HEK293 (cell line): ENCODE results near the gene HLA-C.
A peak's percentile ranks its signal among the peaks of the same experiment; 100 is the strongest.

Experiments used
- GLIS2 ChIP-seq: fragments of 450-650 bp; formaldehyde crosslinking; IDR thresholded peaks from 2 replicates; pipeline ENCODE4 v1.5.1; 2016; ENCODE audit warnings: missing biosample characterization, missing genetic modification characterization
- KLF1 ChIP-seq: fragments of 450-650 bp; formaldehyde crosslinking; IDR thresholded peaks from 2 replicates; pipeline ENCODE4 v1.5.1; 2016; ENCODE audit warnings: missing biosample characterization, missing genetic modification characterization
- KLF16 ChIP-seq: fragments of 450-650 bp; formaldehyde crosslinking; IDR thresholded peaks from 2 replicates; pipeline ENCODE4 v1.5.1; 2017; ENCODE audit warnings: missing biosample characterization, missing genetic modification characterization
- PRDM10 ChIP-seq: fragments of 450-650 bp; formaldehyde crosslinking; IDR thresholded peaks from 2 replicates; pipeline ENCODE4 v1.5.1; 2016; ENCODE audit warnings: missing biosample characterization, missing genetic modification characterization
- ZBTB10 ChIP-seq: fragments of 450-650 bp; formaldehyde crosslinking; IDR thresholded peaks from 2 replicates; pipeline ENCODE4 v1.5.1; 2016; ENCODE audit warnings: missing biosample characterization, missing genetic modification characterization
- ZFP41 ChIP-seq: fragments of 450-650 bp; formaldehyde crosslinking; IDR thresholded peaks from 2 replicates; pipeline ENCODE4 v1.5.1; 2016; ENCODE audit warnings: missing biosample characterization, missing genetic modification characterization, borderline replicate concordance
- ZFP69B ChIP-seq: fragments of 450-650 bp; formaldehyde crosslinking; IDR thresholded peaks from 2 replicates; pipeline ENCODE4 v1.5.1; 2016; ENCODE audit warnings: missing biosample characterization, missing genetic modification characterization
- ZNF174 ChIP-seq: fragments of 450-650 bp; formaldehyde crosslinking; IDR thresholded peaks from 2 replicates; pipeline ENCODE4 v1.5.0; 2017; ENCODE audit warnings: missing biosample characterization, mild to moderate bottlenecking, missing genetic modification characterization
- ZNF214 ChIP-seq: fragments of 450-650 bp; formaldehyde crosslinking; IDR thresholded peaks from 2 replicates; pipeline ENCODE4 v1.5.1; 2017; ENCODE audit warnings: missing biosample characterization, mild to moderate bottlenecking, missing genetic modification characterization, borderline replicate concordance
- ZNF292 ChIP-seq: fragments of 450-650 bp; formaldehyde crosslinking; IDR thresholded peaks from 2 replicates; pipeline ENCODE4 v1.5.1; 2016; ENCODE audit warnings: low read depth, missing biosample characterization, missing genetic modification characterization, borderline replicate concordance
- ZNF366 ChIP-seq: fragments of 450-650 bp; formaldehyde crosslinking; conservative IDR thresholded peaks from 2 replicates; pipeline ENCODE4 v1.5.1; 2016; ENCODE audit warnings: missing biosample characterization, missing genetic modification characterization
- ZNF488 ChIP-seq: fragments of 450-650 bp; formaldehyde crosslinking; IDR thresholded peaks from 2 replicates; pipeline ENCODE4 v1.5.1; 2016; ENCODE audit warnings: missing biosample characterization, missing genetic modification characterization
- ZNF501 ChIP-seq: fragments of 450-650 bp; formaldehyde crosslinking; IDR thresholded peaks from 2 replicates; pipeline ENCODE4 v1.5.1; 2016; ENCODE audit warnings: missing biosample characterization, missing genetic modification characterization
- ZNF544 ChIP-seq: fragments of 450-650 bp; formaldehyde crosslinking; IDR thresholded peaks from 2 replicates; pipeline ENCODE4 v1.5.0; 2017; ENCODE audit warnings: missing biosample characterization, missing genetic modification characterization
- ZNF571 ChIP-seq: fragments of 450-650 bp; formaldehyde crosslinking; IDR thresholded peaks from 2 replicates; pipeline ENCODE4 v1.5.0; 2017; ENCODE audit warnings: missing biosample characterization, missing genetic modification characterization
- ZNF585B ChIP-seq: fragments of 450-650 bp; formaldehyde crosslinking; IDR thresholded peaks from 2 replicates; pipeline ENCODE4 v1.5.1; 2016; ENCODE audit warnings: missing biosample characterization, missing genetic modification characterization
- ZNF596 ChIP-seq: fragments of 450-650 bp; IDR thresholded peaks from 2 replicates; pipeline ENCODE4 v1.5.0; 2018; ENCODE audit warnings: missing biosample characterization, mild to moderate bottlenecking, missing genetic modification characterization, moderate library complexity
- ZNF623 ChIP-seq: fragments of 450-650 bp; formaldehyde crosslinking; IDR thresholded peaks from 2 replicates; pipeline ENCODE4 v1.5.1; 2016; ENCODE audit warnings: missing biosample characterization, missing genetic modification characterization
- ZNF629 ChIP-seq: fragments of 450-650 bp; formaldehyde crosslinking; IDR thresholded peaks from 2 replicates; pipeline ENCODE4 v1.5.1; 2017; ENCODE audit warnings: missing biosample characterization, missing genetic modification characterization
- ZNF747 ChIP-seq: fragments of 450-650 bp; formaldehyde crosslinking; IDR thresholded peaks from 2 replicates; pipeline ENCODE4 v1.5.1; 2016; ENCODE audit warnings: missing biosample characterization, missing genetic modification characterization
- ZNF791 ChIP-seq: fragments of 450-650 bp; formaldehyde crosslinking; IDR thresholded peaks from 2 replicates; pipeline ENCODE4 v1.5.1; 2016; ENCODE audit warnings: missing biosample characterization, missing genetic modification characterization
- ZSCAN16 ChIP-seq: fragments of 450-650 bp; formaldehyde crosslinking; IDR thresholded peaks from 2 replicates; pipeline ENCODE4 v1.5.1; 2016; ENCODE audit warnings: missing biosample characterization, missing genetic modification characterization
- ZSCAN18 ChIP-seq: fragments of 450-650 bp; formaldehyde crosslinking; IDR thresholded peaks from 2 replicates; pipeline ENCODE4 v1.5.1; 2016; ENCODE audit warnings: missing biosample characterization, missing genetic modification characterization
- TF ChIP-seq, protein P1 (sequence below): fragments of 450-650 bp; formaldehyde crosslinking; IDR thresholded peaks from 2 replicates; pipeline ENCODE4 v1.5.1; 2016; ENCODE audit warnings: missing biosample characterization, missing genetic modification characterization

Gene HLA-C

DNA sequence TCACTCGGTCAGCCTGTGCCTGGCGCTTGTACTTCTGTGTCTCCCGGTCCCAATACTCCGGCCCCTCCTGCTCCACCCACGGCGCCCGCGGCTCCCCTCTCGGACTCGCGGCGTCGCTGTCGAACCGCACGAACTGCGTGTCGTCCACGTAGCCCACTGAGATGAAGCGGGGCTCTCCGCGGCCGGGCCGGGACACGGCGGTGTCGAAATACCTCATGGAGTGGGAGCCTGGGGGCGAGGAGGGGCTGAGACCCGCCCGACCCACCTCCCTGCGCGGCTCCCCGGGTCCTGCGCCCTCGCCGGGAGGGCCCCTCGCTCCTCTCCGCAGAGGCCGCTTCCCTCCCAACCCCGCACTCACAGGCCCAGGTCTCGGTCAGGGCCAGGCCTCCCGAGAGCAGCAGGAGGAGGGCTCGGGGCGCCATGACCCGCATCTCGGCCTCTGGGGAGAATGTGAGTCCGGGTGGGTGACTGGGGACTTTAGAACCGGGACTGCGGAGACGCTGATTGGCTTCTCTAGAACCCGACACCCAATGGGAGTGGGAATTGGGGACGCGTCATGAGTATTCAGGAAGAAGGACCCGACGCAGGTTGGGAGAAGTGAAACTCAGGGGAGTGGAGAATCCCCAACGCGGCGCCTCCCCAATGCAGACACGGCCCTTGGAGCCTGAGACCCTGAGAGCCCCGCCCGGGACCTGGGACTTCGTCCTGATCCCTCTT is at the start of gene HLA-C (continued):
- TF ChIP-seq ZBTB10 (tag by site-specific recombination) (0 out of 2 replicates have a peak, but pooled peaks have one; percentile 43), ZNF501 (peak; percentile 89), ZNF292 (tag by site-specific recombination) (no peak), ZSCAN18 (tag by site-specific recombination) (no peak), ZFP69B (tag by site-specific recombination) (no peak), ZFP41 (tag by site-specific recombination) (no peak), ZNF174 (no peak), KLF16 (tag by site-specific recombination) (no peak), ZNF623 (tag by site-specific recombination) (no peak), ZNF544 (no peak), ZNF366 (tag by site-specific recombination) (no peak), ZNF791 (tag by site-specific recombination) (no peak), ZNF596 (no peak), ZNF571 (tag by site-specific recombination) (no peak), KLF1 (peak; percentile 28), ZNF585B (tag by site-specific recombination) (no peak), ZNF214 (tag by site-specific recombination) (no peak), GLIS2 (tag by site-specific recombination) (peak; percentile 88), ZNF747 (tag by site-specific recombination) (no peak), ZSCAN16 (tag by site-specific recombination) (no peak), ZNF488 (tag by site-specific recombination) (no peak), PRDM10 (tag by site-specific recombination) (no peak), ZNF629 (tag by site-specific recombination) (no peak; the same call in 1 of the 2 replicates)
- TF ChIP-seq, protein P1, sequence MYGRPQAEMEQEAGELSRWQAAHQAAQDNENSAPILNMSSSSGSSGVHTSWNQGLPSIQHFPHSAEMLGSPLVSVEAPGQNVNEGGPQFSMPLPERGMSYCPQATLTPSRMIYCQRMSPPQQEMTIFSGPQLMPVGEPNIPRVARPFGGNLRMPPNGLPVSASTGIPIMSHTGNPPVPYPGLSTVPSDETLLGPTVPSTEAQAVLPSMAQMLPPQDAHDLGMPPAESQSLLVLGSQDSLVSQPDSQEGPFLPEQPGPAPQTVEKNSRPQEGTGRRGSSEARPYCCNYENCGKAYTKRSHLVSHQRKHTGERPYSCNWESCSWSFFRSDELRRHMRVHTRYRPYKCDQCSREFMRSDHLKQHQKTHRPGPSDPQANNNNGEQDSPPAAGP (tag by site-specific recombination) = no peak
